Trophoblast cell (in vitro differentiated cells and primary cell): ENCODE results near the gene ACTR1A.
A peak's percentile ranks its signal among the peaks of the same experiment; 100 is the strongest.

Experiments used
- DNase-seq, 2 donors: peaks; one replicate each; pipeline ENCODE4 v3.0.0-alpha.2; 2016
- H2AFZ ChIP-seq: 2 replicates; pipeline ENCODE4 v1.6.1; 2013; ENCODE audit warnings: low read length, moderate library complexity, mild to moderate bottlenecking; ENCODE audit not compliant: insufficient read depth, poor library complexity
- H2AK5ac ChIP-seq: 2 replicates; pipeline ENCODE4 v1.6.1; 2013; ENCODE audit warnings: mild to moderate bottlenecking, low read length
- H2BK120ac ChIP-seq: 2 replicates; pipeline ENCODE4 v1.6.1; 2013; ENCODE audit warnings: low read length, mild to moderate bottlenecking, moderate library complexity; ENCODE audit not compliant: insufficient read depth, poor library complexity
- H2BK12ac ChIP-seq: 2 replicates; pipeline ENCODE4 v1.6.1; 2013; ENCODE audit warnings: mild to moderate bottlenecking, low read length, moderate library complexity
- H2BK5ac ChIP-seq: 2 replicates; pipeline ENCODE4 v1.6.1; 2013; ENCODE audit warnings: low read length, low read depth, moderate library complexity, mild to moderate bottlenecking; ENCODE audit not compliant: poor library complexity
- H3K14ac ChIP-seq: 2 replicates; pipeline ENCODE4 v1.6.1; 2013; ENCODE audit warnings: mild to moderate bottlenecking, low read length
- H3K18ac ChIP-seq: 2 replicates; pipeline ENCODE4 v1.6.1; 2013; ENCODE audit warnings: mild to moderate bottlenecking, low read length
- H3K23ac ChIP-seq: 2 replicates; pipeline ENCODE4 v1.6.1; 2013; ENCODE audit warnings: low read length
- H3K27ac ChIP-seq: 2 replicates; pipeline ENCODE4 v1.5.1; 2013; ENCODE audit warnings: low read depth, mild to moderate bottlenecking, inconsistent platforms, low read length, moderate library complexity
- H3K27me3 ChIP-seq: 2 replicates; pipeline ENCODE4 v1.6.1; 2013; ENCODE audit warnings: inconsistent platforms, mild to moderate bottlenecking, low read length, moderate library complexity; ENCODE audit not compliant: insufficient read depth
- H3K36me3 ChIP-seq, 2 experiments: 1 replicate in 1 of 2; 2 replicates in 1 of 2; pipeline ENCODE4 v1.6.1; 2013; ENCODE audit warnings: low read length in 2 of 2, mild to moderate bottlenecking in 2 of 2, moderate library complexity in 1 of 2; ENCODE audit not compliant: insufficient read depth in 2 of 2, control insufficient read depth in 1 of 2
- H3K4ac ChIP-seq: 2 replicates; pipeline ENCODE4 v1.6.1; 2013; ENCODE audit warnings: low read depth, mild to moderate bottlenecking, low read length, moderate library complexity
- H3K4me1 ChIP-seq, 2 experiments: 1 replicate in 1 of 2; 2 replicates in 1 of 2; pipeline ENCODE4 v1.6.1; 2013; ENCODE audit warnings: low read length in 2 of 2, mild to moderate bottlenecking in 2 of 2, moderate library complexity in 1 of 2; ENCODE audit not compliant: insufficient read depth in 2 of 2, control insufficient read depth in 1 of 2
- H3K4me2 ChIP-seq: 2 replicates; pipeline ENCODE4 v1.6.1; 2013; ENCODE audit warnings: inconsistent platforms, mild to moderate bottlenecking, low read length, moderate library complexity
- H3K4me3 ChIP-seq: 2 replicates; pipeline ENCODE4 v1.5.1; 2013; ENCODE audit warnings: mild to moderate bottlenecking, low read depth, low read length, inconsistent platforms
- H3K79me1 ChIP-seq: one replicate; pipeline ENCODE4 v1.6.1; 2013; ENCODE audit warnings: low read length
- H3K79me2 ChIP-seq: 2 replicates; pipeline ENCODE4 v1.6.1; 2013; ENCODE audit warnings: low read length, mild to moderate bottlenecking; ENCODE audit not compliant: control insufficient read depth, insufficient read depth, poor library complexity
- H3K9ac ChIP-seq: 2 replicates; pipeline ENCODE4 v1.6.1; 2013; ENCODE audit warnings: mild to moderate bottlenecking, low read length
- H3K9me3 ChIP-seq: 2 replicates; pipeline ENCODE4 v1.6.1; 2013; ENCODE audit warnings: low read depth, mild to moderate bottlenecking, control low read depth, inconsistent platforms, low read length; ENCODE audit not compliant: insufficient read depth
- H4K12ac ChIP-seq: 2 replicates; pipeline ENCODE4 v1.6.1; 2013; ENCODE audit warnings: low read depth, mild to moderate bottlenecking, low read length, moderate library complexity
- H4K8ac ChIP-seq: 2 replicates; pipeline ENCODE4 v1.6.1; 2013; ENCODE audit warnings: low read depth, mild to moderate bottlenecking, low read length, moderate library complexity
- H4K91ac ChIP-seq: one replicate; pipeline ENCODE4 v1.6.1; 2013; ENCODE audit warnings: low read depth, mild to moderate bottlenecking, low read length, moderate library complexity
- WGBS: extraction: QIAGEN DNeasy Blood & Tissue Kit; methylation state at CpG from one replicate; pipeline ENCODE4 v1.1.7; 2013; ENCODE audit warnings: missing lambda C conversion rate; ENCODE audit not compliant: insufficient read length, insufficient coverage; ENCODE audit errors: extremely low coverage; 5-methylcytosine and 5-hydroxymethylcytosine counted together

Gene ACTR1A

GRCh38 chr10:102508506-102508905 lies 6.0 kb upstream of the ACTR1A start:
- no peaks in the 10 kb centered on the region for H3K27me3 ChIP-seq

GRCh38 chr10:102507521-102507920 lies 5.0 kb upstream of the ACTR1A start:
- Histone ChIP-seq H3K27me3 (no peaks in the 10 kb centered on the region), H3K18ac (no peak overlapping the region), H3K79me1 (peaks cover 9% of the 10 kb centered on the region), H4K91ac (no peak overlapping the region), H2AK5ac (no peak overlapping the region), H3K36me3 (peaks cover 12 to 25% of the 10 kb centered on the region in 2 experiments), H2BK5ac (no peak overlapping the region), H4K12ac (no peak overlapping the region), H2AFZ (no peak overlapping the region), H3K23ac (no peak overlapping the region), H3K4me2 (no peak overlapping the region), H2BK120ac (no peak overlapping the region), H3K4ac (no peak overlapping the region), H4K8ac (no peak overlapping the region), H3K14ac (no peak overlapping the region), H3K79me2 (peaks cover 11% of the 10 kb centered on the region), H3K4me3 (no peak overlapping the region), H3K27ac (no peak overlapping the region), H2BK12ac (no peak overlapping the region), H3K4me1 (peaks cover 0 to 5% of the 10 kb centered on the region in 2 experiments), H3K9me3 (no peaks in the 10 kb centered on the region), H3K9ac (no peak overlapping the region)
- no CpG with 5 or more reads among the region's 3 CpGs for WGBS
- peak in 1 of 2 donors; percentile 20 for DNase-seq

More at GRCh38 chr10:102508506-102508905, 6.0 kb upstream of the ACTR1A start:
- Histone ChIP-seq H3K9me3 (no peaks in the 10 kb centered on the region), H2AK5ac (no peak overlapping the region), H3K4me2 (no peak overlapping the region), H3K4me1 (peaks cover 0 to 5% of the 10 kb centered on the region in 2 experiments), H3K79me2 (peaks cover 11% of the 10 kb centered on the region), H3K23ac (no peak overlapping the region), H4K12ac (no peak overlapping the region), H2BK5ac (no peak overlapping the region), H2AFZ (no peak overlapping the region), H3K4ac (no peak overlapping the region), H3K9ac (peak overlapping the region; percentile 33), H4K91ac (no peak overlapping the region), H2BK12ac (no peak overlapping the region), H3K18ac (no peak overlapping the region), H4K8ac (no peak overlapping the region), H3K4me3 (no peak overlapping the region), H2BK120ac (no peak overlapping the region), H3K36me3 (peaks cover 16 to 32% of the 10 kb centered on the region in 2 experiments), H3K14ac (no peak overlapping the region), H3K79me1 (peaks cover 9% of the 10 kb centered on the region), H3K27ac (no peak overlapping the region)
- DNase-seq, result no peak
- WGBS, result no CpG with 5 or more reads among the region's 1 CpG

- Histone ChIP-seq H3K27me3 (no peaks in the 10 kb centered on the region), H4K8ac (no peak overlapping the region), H3K9ac (no peak overlapping the region), H3K23ac (no peak overlapping the region), H3K14ac (no peak overlapping the region), H2BK12ac (no peak overlapping the region), H2BK5ac (no peak overlapping the region), H4K91ac (no peak overlapping the region), H3K18ac (peak overlapping the region; percentile 4), H3K4me3 (peak overlapping the region; percentile 21), H2BK120ac (no peak overlapping the region), H3K4me1 (peaks cover 3 to 8% of the 10 kb centered on the region in 2 experiments), H3K79me2 (peaks cover 21% of the 10 kb centered on the region), H3K4ac (peak overlapping the region; percentile 1), H3K9me3 (no peaks in the 10 kb centered on the region), H3K36me3 (peaks cover 7 to 20% of the 10 kb centered on the region in 2 experiments), H3K4me2 (peak overlapping the region; percentile 76), H4K12ac (no peak overlapping the region), H3K79me1 (peaks cover 13% of the 10 kb centered on the region), H2AFZ (no peak overlapping the region), H3K27ac (no peak overlapping the region), H2AK5ac (no peak overlapping the region)
- WGBS, result no CpG with 5 or more reads among the region's 10 CpGs
- no peak for DNase-seq
Observed at GRCh38 chr10:102505462-102506115, 3.1 kb upstream of the ACTR1A start.

- no peak overlapping the region for H4K8ac ChIP-seq
- H3K4me3 ChIP-seq, result no peak overlapping the region
- no peak overlapping the region for H2AK5ac ChIP-seq
- no peaks in the 10 kb centered on the region for H3K9me3 ChIP-seq
- WGBS, result no CpG with 5 or more reads among the region's 5 CpGs
- H3K79me1 ChIP-seq, result peaks cover 13% of the 10 kb centered on the region
- no peak overlapping the region for H2BK12ac ChIP-seq
- no peak overlapping the region for H4K91ac ChIP-seq
- DNase-seq, result no peak
- no peak overlapping the region for H3K23ac ChIP-seq
- H3K36me3 ChIP-seq, result peaks cover 7 to 18% of the 10 kb centered on the region in 2 experiments
- no peak overlapping the region for H4K12ac ChIP-seq
- no peak overlapping the region for H2AFZ ChIP-seq
- no peaks in the 10 kb centered on the region for H3K27me3 ChIP-seq
- H2BK5ac ChIP-seq, result no peak overlapping the region
- no peak overlapping the region for H3K18ac ChIP-seq
- no peak overlapping the region for H3K4ac ChIP-seq
- no peak overlapping the region for H2BK120ac ChIP-seq
- H3K14ac ChIP-seq, result no peak overlapping the region
- peaks cover 23% of the 10 kb centered on the region for H3K79me2 ChIP-seq
- peak overlapping the region; percentile 76 for H3K4me2 ChIP-seq
- H3K27ac ChIP-seq, result no peak overlapping the region
- no peak overlapping the region for H3K9ac ChIP-seq
- H3K4me1 ChIP-seq, result peaks cover 3 to 8% of the 10 kb centered on the region in 2 experiments
Observed at GRCh38 chr10:102504976-102505300, 2.4 kb upstream of the ACTR1A start.
